Stomach (tissue), 4 donors: ENCODE measurements around the gene TRIM24.
"Not testable (repeated sequence)": the region's sequence is repeated elsewhere in the genome, so short reads cannot be mapped to it uniquely, and the experiment has no call there.

ENCODE experiments used
- POLR2AphosphoS5 ChIP-seq, 3 donors: sonication (generic); formaldehyde crosslinking; IDR thresholded peaks; one replicate each; pipeline ENCODE4 v1.6.1; 2016; ENCODE audit warnings: antibody characterized with exemption in 3 of 3
- TF ChIP-seq, protein P1 (sequence below), 7 experiments: fragments of 450-650 bp in 4 of 7; fragments of 200-600 bp in 3 of 7; sonication (generic) in 3 of 7; IDR thresholded peaks; one replicate each; pipeline ENCODE4 v1.5.1; 2016 to 2019; ENCODE audit warnings: antibody characterized with exemption in 7 of 7, control low read depth in 2 of 7, mild to moderate bottlenecking in 1 of 7

DNA sequence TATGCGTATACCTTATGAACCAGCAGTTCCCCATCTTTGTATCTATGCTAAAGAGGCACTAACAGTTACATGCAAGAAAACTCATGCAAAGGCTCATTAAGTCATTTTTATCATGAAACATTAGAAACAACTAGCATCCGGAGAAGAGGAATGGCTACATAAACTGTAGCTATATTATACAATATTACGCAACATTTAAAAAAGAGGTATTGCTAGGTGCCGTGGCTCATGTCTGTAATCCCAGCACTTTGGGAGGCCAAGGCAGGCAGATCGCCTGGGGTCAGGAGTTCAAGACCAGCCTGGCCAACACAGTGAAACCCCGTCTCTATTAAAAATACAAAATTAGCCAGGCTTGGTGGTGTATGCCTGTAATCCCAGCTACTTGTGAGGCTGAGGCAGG lies 47.1 kb upstream of the TRIM24 start:
- TF ChIP-seq, protein P1, sequence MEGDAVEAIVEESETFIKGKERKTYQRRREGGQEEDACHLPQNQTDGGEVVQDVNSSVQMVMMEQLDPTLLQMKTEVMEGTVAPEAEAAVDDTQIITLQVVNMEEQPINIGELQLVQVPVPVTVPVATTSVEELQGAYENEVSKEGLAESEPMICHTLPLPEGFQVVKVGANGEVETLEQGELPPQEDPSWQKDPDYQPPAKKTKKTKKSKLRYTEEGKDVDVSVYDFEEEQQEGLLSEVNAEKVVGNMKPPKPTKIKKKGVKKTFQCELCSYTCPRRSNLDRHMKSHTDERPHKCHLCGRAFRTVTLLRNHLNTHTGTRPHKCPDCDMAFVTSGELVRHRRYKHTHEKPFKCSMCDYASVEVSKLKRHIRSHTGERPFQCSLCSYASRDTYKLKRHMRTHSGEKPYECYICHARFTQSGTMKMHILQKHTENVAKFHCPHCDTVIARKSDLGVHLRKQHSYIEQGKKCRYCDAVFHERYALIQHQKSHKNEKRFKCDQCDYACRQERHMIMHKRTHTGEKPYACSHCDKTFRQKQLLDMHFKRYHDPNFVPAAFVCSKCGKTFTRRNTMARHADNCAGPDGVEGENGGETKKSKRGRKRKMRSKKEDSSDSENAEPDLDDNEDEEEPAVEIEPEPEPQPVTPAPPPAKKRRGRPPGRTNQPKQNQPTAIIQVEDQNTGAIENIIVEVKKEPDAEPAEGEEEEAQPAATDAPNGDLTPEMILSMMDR (IDR thresholded peaks at IDR 0.05) = not testable (repeated sequence)
- TF ChIP-seq POLR2AphosphoS5 (IDR thresholded peaks at IDR 0.05) = not testable (repeated sequence)
